ENCODE data around the gene FBXO21. TPM values are rescaled to one million over a fixed set of nuclear protein-coding genes. Genes with fewer than 3 reads are reported as not detected.

FBXO21 gene
- total and polyA plus RNA-seq, 4 donors, result 9.7 to 111 (median 29.4) TPM

- ATAC-seq (ENCODE audit: insufficient read depth, low FRiP score), result no peak
- TF ChIP-seq CTCF (IDR thresholded peaks at IDR 0.05; ENCODE audit: control extremely low read depth, extremely low read depth), result no peak
- H3K9me3 ChIP-seq (ENCODE audit: control insufficient read depth in 4 of 4, insufficient read depth in 3 of 4, low read length in 3 of 4), result no peaks in the 10 kb centered on the region
These were observed 26.4 kb upstream of the FBXO21 start for GRCh38 chr12:117216686-117217085.

GRCh38 chr12:117214797-117215196, 24.5 kb upstream of the FBXO21 start:
- H3K36me3 ChIP-seq (ENCODE audit: control insufficient read depth in 4 of 4, insufficient read depth in 4 of 4, low read length in 4 of 4), result no peaks in the 10 kb centered on the region
- no peak overlapping the region for H3K9ac ChIP-seq (ENCODE audit: insufficient read depth in 1 of 2, low read length in 2 of 2)
- 66 to 70% methylated on average over 9 to 10 of the region's 10 CpGs for WGBS, 2 donors
- ATAC-seq (ENCODE audit: insufficient read depth, low FRiP score), result no peak
- H3K27ac ChIP-seq (ENCODE audit: low read depth in 1 of 2, low read length in 1 of 2), result no peak overlapping the region
- H3K9me3 ChIP-seq (ENCODE audit: control insufficient read depth in 4 of 4, insufficient read depth in 3 of 4, low read length in 3 of 4), result no peaks in the 10 kb centered on the region
- no peak overlapping the region for H3K4me3 ChIP-seq
- no peak for DNase-seq
- no peak for TF ChIP-seq CTCF (IDR thresholded peaks at IDR 0.05; ENCODE audit: control extremely low read depth, extremely low read depth)
- H3K4me1 ChIP-seq (ENCODE audit: control insufficient read depth in 5 of 5, insufficient read depth in 5 of 5, low read length in 5 of 5), result no peaks in the 10 kb centered on the region
- H3K27me3 ChIP-seq (ENCODE audit: control insufficient read depth in 3 of 3, insufficient read depth in 3 of 3, low read length in 2 of 3), result peaks cover 0 to 16% (median 0%) of the 10 kb centered on the region in 3 donors

More at GRCh38 chr12:117216686-117217085, 26.4 kb upstream of the FBXO21 start:
- peaks cover 0 to 16% (median 0%) of the 10 kb centered on the region in 3 donors for H3K27me3 ChIP-seq (ENCODE audit: control insufficient read depth in 3 of 3, insufficient read depth in 3 of 3, low read length in 2 of 3)
- no peak overlapping the region for H3K27ac ChIP-seq (ENCODE audit: low read depth in 1 of 2, low read length in 1 of 2)
- H3K4me3 ChIP-seq, result no peak overlapping the region
- H3K4me1 ChIP-seq (ENCODE audit: control insufficient read depth in 5 of 5, insufficient read depth in 5 of 5, low read length in 5 of 5), result no peaks in the 10 kb centered on the region
- H3K36me3 ChIP-seq (ENCODE audit: control insufficient read depth in 4 of 4, insufficient read depth in 4 of 4, low read length in 4 of 4), result no peaks in the 10 kb centered on the region
- WGBS, 2 donors, result 78 to 81% methylated on average over 5 of the region's 5 CpGs
- H3K9ac ChIP-seq (ENCODE audit: insufficient read depth in 1 of 2, low read length in 2 of 2), result no peak overlapping the region
- no peak for DNase-seq

- no peak overlapping the region for H3K27ac ChIP-seq (ENCODE audit: low read depth in 1 of 2, low read length in 1 of 2)
- ATAC-seq (ENCODE audit: insufficient read depth, low FRiP score) (no peak), DNase-seq (no peak)
- no peak overlapping the region for H3K9ac ChIP-seq (ENCODE audit: insufficient read depth in 1 of 2, low read length in 2 of 2)
- no peak overlapping the region for H3K4me3 ChIP-seq
- H3K36me3 ChIP-seq (ENCODE audit: control insufficient read depth in 4 of 4, insufficient read depth in 4 of 4, low read length in 4 of 4), result no peaks in the 10 kb centered on the region
- H3K4me1 ChIP-seq (ENCODE audit: control insufficient read depth in 5 of 5, insufficient read depth in 5 of 5, low read length in 5 of 5), result no peaks in the 10 kb centered on the region
- no peaks in the 10 kb centered on the region for H3K9me3 ChIP-seq (ENCODE audit: control insufficient read depth in 4 of 4, insufficient read depth in 3 of 4, low read length in 3 of 4)
- WGBS, 2 donors, result 21 to 37% methylated on average over 2 of the region's 2 CpGs
- H3K27me3 ChIP-seq (ENCODE audit: control insufficient read depth in 3 of 3, insufficient read depth in 3 of 3, low read length in 2 of 3), result peaks cover 0 to 15% (median 0%) of the 10 kb centered on the region in 3 donors
- no peak for TF ChIP-seq CTCF (IDR thresholded peaks at IDR 0.05; ENCODE audit: control extremely low read depth, extremely low read depth)
These were observed 23.1 kb upstream of the FBXO21 start for GRCh38 chr12:117213295-117213808.

Data from lung (tissue), 12 donors.